GM19043 (cell line): ENCODE results near the gene TMCO5A.
"Not testable (repeated sequence)": the region's sequence is repeated elsewhere in the genome, so short reads cannot be mapped to it uniquely, and the experiment has no call there.

Source experiments
- ATAC-seq: cut with Tn5 transposase; IDR thresholded peaks from one replicate; pipeline ENCODE4 v1.9.1; 2021; ENCODE audit warnings: low read depth; ENCODE audit not compliant: unreplicated experiment

The TMCO5A gene

DNA sequence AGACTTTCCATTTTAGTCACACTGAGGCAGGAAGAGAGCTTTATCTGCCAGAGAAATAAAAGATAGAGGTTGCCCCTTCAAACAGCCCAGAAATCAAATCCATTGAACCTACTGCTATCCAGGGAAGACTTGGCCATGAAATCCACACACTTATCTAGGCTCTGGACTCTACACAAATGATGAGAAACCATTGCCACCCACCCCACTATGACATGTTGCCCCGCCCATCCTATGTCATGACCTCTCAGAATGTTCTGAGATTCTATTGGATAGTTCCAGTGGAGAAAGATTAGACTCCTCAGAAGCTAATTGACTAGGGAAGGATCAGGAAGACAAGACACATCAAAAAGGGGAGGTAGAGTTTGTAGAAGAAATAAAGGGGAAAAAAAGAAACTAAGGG is at the start of gene TMCO5A:
Gene TMCO5A, plus strand, starts transcription at position 301 of the 400 bp plus-strand sequence. CDS start 1,684 bp downstream, outside the sequence.
- no peak for ATAC-seq

DNA sequence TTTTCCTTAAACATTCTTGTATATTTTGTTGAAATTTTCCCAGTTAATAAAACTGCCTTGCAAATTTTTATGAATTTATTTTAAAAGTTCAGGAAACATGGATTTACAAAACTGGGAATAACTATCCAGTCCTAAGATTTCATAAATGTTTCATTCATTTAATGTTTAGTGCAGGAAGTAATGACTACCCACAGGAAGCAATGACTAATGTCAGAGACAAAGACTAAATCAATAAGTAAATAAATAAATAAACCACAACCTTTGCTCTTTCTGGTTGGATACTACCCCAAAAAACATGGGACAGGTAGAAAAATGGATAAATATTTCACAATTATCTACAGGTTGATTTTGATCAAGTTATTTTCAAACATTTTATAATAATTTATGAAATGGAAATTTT is 48.8 kb upstream of the TMCO5A start:
- no peak for ATAC-seq

DNA sequence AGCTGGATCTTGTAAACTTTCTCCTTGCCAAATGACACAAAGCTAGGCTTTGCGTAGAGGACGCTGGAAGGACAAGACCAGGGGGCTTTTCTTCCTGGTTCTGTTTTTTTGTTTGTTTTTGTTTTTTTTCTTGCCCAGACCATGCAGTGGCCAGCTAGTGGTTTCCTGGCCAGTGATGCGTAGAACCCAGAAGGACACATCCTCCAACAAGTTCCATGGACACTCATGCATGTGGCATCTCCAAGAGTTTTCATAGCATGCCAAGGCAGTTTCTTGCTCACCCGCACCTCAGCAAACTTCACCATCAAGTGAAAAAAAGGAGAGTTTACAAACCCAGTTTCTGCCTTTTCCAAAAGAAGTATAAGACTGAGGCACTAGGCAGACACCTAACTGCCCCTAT is 46.1 kb upstream of the TMCO5A start:
- no peak for ATAC-seq

DNA sequence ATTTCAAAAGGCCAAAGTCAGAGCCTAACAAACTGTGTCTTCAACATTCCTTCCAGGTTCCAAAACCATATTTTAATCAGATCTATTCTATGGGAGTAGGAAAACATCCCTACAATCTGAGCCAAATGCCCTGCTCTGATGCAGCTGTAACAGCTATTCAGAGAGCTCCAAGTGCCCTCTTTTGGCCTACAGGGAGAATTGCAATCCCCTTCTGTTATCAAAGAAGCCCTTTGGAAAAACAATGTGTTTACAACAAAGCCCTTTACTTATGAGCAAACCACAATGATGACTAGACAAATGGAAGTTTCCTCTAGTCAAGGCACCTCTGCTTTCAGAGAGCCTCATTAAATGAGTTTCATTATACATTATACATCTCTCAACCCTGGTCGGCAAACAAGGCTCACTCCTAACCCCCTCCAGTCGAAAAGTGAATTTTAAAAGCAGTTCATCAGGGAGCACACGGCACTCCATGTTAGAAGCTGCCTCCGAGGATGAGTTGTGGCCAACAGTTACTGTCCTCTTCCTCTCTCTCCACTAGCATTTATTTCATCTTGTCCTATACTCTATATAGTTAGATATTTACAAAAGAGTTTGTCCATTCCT is 42.6 kb upstream of the TMCO5A start:
- no peak for ATAC-seq

DNA sequence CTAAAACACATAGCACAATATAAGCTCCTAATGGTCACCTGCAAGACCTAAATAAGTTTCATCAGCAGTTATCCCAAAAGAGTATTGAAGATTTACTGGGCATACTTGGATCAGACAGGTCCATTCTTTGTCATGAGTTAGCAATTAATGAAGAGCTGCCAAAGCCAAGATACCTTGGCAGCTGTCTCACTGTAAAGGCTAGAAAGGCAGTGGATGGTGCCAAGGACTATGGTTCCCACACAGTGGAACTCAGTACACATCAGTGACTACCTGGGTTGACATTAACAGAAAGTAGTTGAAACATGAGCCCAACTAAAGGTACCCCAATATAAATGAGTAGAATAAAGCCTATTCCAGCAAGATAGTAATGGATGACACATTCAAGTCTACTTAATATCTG is 41.1 kb upstream of the TMCO5A start:
- no peak for ATAC-seq

DNA sequence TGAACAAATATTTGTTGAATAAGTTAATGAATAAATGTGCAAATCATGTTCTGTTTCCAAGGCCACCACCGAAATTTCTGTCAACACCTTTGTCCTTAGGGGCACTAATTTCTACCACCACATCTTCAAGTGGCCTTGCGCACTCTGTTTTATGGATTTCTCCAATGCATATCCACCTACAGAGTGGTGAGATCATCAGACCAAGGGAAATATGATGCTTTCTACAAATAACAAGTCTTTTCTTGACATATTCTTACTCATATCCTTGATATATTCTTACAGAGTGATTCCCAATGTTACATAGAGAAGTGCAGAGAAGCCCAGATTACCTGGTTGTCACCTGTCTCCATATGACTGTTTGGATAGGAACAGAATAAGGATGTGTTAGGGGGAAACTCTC is 36.1 kb upstream of the TMCO5A start:
- ATAC-seq: no peak

DNA sequence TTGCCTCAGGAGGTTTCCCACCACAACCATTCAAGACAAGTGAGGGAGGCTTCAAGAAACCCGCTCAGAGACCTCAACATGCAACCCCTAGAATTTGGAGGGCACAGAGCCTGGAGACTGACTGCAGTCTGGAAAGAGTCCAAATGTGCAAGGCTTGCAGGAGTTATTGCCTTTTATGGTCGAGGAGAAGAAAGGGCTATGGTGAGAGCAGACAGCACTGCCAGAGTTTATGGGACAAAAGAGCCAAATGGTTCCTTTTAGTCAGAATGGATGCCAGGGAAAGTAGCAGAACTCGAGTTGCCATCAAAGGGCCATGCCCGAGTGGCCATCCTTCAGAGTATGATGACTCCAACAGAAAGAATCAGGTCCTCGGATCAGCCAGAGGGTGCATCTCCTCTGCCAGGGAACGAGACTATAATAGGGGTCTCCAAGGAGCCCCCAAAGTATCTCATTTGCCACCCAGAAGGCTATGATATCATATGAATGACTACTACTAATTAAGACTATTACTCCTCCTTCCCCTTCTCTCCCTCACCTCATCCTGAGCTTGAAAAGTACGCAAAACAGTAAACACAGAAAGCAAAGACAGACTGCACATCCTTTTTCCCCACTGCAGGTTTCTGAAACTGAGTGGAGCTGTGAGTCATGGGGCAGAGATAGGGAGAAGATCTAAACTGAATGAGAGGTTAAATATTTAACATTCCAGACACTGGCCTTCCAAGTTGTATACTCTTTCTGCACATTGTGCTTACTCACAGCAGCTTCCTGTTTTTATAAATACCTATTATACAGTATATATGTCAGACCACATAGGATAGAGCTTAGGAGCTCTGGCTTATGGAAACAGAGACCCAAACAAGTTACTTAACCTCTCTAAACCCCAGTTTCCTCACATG is 33.9 kb upstream of the TMCO5A start:
- no peak for ATAC-seq

DNA sequence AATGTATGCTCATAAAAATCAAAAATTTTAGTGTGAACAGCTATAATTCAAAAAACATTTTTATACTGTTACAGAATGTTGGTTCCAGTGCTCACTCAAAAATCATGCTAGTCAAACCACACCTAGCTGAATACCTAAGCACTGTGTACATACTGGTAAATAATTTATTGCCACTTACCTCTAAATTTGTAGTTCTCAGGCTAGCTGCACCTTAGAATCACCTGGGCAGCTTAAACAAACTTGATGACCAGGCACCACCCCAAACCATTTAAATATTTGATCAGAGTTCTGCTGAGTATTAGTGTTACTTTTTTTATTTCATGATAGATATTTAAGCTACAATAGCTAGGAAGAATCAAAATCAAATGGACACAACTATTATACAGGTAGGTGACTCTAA is 32.3 kb upstream of the TMCO5A start:
- no peak for ATAC-seq

DNA sequence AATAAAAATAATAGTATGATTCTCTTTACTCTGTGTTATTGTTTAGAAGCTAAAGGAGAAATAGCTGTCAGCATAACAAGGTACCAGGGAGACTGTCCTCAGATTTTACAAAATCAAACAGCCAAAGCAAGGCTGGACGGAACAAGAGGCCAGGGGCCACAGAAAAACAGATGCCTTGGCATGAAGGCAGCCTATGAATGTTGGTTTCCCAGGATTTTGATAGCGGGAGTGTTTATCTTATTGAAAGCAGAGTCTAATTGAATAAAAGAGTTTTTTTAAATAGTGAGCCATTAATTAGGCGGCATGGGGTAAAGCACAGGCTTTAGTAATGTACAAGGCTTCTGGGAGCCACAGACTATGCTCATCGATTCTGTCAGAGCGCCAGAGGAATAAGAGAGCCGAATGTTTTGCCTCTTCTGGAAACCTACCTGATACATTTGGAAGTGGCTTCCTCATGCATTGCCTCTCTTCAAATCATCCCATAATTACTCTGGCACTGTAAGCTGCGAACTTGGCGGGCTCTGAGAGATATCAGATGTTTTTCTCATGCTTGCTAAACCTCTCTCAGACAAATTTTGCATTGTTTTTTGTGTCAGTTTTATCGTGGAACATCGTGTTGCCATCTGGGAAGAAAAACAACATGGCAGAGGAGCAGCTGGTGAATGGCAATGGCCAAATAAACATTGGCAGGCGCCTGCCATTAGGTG is 30.4 kb upstream of the TMCO5A start:
- ATAC-seq: no peak

DNA sequence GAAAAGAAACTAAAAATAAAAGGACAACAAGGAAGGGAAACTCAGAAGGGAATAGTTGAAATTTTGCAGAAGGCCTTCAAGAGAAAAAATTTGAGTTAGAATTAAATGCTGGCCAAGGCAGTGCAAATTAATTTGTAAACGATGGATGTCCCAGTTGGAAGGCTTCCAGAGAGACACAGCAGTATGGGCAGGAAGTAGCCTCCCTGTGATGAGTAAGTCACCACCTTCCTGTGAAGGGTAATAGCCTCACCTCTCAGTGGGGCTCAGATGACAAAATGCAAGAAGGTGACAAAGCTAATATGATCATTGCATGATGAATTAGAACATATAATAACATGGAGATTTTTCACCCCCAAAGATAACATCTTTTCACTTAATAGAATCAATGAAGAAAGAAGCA is 27.3 kb upstream of the TMCO5A start:
- ATAC-seq: no peak

DNA sequence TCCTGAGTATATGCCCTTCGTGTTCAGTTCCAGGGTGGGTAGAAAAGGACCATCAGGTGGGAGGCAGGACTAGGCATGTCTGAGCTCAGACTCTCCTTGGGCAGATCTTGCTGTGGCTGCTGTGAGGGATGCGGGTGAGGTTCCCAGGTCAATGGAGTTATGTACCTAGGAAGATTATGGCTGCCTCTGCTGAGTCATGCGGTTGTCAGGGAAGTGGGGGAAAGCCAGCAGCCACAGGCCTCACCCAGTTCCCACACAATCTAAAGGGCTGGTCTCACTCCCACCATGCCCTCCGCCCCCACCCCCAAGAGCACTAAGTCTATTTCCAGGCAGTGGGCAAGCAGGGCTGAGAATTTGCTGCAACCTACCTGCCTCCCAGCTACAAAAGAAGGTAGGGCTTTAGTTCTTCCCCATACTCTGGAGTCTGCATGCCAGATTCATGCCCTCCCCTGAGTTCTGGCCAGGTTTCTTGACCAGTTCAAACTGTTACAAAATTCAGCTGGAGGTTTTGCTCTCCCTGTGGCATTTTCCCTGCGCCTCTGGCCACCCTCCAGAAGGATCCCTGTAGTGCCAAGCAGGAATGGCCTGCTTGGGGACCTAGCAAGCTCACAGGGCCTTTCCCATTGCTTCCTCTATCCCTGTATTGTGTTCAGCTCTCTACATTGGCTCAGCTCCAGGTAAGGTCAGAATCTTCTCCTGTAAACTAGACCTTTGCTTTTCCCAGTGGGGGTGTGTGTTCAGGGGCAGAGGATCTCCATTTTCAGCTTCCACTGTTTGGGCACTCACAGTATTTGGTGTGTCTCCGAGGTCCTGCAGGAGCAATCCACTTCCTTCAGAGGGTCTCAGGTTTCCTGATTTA is 12.7 kb upstream of the TMCO5A start:
- ATAC-seq: no peak

DNA sequence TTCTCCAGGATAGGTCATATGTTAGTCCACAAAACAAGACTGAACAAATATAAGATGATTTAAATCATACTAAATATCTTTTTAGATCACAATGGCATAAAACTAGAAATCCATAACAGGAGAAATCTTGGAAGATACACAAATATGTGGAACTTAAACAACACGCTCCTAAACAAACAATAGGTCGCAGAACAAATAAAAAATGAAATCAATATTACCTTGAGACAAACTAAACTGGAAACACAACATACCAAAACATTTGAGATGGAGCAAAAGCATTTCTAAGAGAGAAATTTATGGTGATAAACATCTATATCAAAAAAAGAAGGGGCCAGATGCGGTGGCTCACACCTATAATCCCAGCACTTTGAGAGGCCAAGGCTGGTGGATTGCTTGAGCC is 8.3 kb upstream of the TMCO5A start:
- no peak for ATAC-seq

DNA sequence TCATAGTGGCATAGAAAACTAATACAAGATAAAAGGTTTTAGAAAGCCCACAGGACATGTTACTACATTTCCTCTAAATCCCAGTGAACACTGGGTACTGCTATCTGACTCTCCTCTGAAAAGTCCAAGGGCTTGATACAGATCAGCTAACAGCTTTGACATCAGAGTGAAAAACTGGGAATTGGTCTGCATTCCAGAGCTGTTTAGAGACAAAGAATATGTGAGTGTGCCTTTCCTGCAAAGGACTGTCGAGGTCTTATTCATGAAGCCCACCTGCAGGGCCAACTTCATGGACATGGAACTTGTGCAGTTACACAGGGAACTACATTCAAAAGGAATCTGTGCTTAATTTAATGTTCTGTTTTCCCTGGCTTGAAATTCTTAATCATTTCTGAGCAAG is 5.2 kb upstream of the TMCO5A start:
- no peak for ATAC-seq

DNA sequence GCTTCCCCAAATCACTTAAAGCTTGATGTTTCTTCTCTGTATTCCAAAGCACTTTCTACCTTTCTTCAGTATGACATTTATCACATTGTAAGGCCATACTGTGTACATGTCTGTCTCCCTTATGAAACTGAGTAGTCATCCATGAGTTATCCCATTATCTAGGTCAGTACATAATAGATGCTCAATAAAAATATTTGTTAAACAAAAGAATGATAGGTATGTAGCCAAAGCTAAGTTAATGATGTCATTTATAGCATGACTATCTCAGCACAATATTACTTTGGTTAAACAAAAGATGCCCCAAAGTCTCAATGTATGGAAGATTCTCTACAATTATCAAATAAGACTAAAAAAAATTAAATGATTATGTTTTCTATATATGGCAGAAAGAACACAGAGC is 3.1 kb upstream of the TMCO5A start:
- no peak for ATAC-seq

DNA sequence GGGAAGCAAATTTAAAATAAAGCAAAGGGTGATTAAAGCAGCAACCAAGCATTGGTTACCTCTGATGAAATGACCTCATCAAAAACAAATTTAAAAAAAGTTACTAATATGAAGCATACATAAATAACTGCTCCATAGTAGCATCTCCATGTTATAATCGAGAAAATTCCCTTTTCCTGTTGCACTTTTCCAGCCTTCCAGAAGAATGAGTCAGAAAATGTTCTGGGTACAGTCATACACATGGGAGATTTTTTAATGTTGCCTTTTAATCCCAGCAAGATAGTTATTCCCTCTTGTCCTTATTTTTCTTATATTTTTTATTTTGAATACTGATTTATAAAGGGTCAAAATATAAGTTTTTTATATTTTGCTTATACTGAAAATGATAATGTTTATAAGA is 2.6 kb upstream of the TMCO5A start:
- no peak for ATAC-seq

DNA sequence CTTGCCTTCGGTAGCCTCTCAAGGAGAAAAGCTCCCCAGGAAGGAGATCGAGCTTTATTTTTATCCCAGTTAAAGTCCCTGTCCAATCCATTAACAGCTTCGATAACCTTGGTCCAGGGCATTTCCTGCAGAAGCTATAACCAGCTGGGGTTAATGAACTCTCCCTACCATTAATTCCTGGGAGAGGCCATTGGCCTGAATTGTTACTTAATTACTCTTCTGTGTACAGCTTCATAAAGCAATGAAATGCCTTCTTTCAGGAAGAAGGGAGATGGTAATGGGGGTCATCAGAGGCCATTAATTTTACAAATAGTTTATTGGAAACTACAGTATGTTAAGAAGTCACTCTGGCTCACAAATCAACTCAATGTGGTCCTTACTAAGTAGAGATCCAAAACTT is 1.9 kb upstream of the TMCO5A start:
- ATAC-seq: no peak

DNA sequence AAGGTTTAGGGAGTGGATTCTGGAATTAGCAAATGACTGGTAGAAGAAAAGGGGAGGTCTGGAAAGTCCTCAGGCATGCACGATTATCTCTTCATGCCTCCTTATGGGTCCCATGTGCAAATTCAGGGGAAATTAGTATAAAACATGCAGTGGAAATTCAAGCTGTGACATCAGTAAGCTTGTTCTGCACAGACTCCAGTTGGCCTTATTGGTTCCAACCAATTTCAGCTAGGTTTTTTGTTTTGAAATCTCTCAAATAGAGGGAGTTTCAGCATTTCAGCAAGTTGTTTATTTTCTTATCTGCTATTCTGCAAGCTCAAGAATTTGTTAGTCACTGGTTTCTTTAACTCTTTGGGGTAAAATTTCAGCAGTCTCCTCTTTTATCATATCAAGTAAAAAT is 774 bp upstream of the TMCO5A start:
- ATAC-seq: no peak

DNA sequence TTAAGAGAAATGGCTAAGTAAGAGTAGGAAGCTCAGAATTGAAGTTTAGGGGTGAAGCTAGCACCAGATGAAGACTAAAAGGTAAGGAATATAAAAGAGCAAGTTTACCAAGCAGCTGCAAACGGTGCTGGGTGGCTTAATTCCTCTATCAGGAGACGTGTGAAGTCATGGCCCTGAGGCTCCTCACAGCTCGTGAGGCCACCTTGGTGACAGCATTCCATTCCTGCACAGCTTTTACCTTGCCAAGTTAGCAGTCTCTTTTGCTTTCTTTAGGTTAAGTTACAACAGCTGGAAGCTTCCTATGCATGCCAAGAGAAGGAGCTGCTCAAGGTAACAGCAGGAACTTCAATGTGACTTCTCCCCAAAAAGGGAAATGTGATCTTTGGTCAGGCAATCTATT is 6.4 kb downstream of the TMCO5A start:
- no peak for ATAC-seq

DNA sequence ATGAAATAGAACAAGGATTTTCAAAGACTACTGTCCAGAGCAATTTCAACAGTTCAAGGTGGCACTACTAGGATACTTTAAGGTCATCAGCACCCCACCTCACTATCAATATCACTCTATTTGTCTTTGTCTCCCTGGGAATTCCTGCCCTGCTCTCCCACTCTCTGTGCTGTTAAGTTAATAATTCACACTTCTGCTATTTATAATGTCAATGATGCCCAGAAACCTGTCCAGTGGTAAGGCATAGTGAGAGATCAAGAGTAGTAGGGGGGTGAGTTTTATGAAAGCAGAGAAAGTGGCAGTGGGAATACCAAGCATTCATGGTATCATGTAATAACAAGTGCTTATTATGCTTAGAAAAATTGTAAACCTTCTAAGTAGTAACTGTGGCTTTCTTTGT is 7.3 kb downstream of the TMCO5A start:
- no peak for ATAC-seq

DNA sequence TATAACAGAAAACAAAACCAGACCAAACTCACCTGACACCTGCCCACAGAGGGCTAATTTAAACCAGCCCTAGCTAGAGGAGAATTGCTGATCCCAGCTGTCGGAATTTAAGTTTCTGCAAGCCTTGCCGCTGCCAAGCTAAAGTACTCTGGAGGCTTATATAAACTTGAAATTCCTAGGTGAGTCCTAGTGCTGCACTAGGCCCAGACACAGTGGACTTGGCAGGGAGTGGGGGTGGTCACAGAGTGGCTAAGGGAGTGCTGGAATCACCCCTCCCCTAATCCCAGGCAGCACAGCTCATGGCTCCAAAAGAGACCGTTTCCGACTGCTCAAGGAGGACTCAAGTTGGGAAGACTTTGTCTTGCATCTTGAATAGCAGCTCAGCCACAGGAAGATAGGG is 17.6 kb downstream of the TMCO5A start:
- no peak for ATAC-seq

DNA sequence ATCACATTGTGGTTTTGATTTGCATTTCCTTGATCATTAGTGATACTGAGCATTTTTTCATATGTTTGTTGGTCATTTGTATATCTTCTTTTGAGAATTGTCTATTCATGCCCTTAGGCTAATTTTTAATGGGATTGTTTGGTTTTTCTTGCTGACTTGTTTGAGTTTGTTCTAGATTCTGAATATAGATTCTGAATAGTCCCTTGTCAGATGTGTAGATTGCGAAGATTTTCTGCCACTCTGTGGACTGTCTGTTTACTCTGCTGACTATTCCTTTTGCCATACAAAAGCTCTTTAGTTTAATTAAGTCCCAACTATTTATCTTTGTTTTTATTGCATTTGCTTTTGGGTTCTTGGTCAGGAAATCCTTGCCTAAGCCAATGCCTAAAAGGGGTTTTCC is 26.3 kb downstream of the TMCO5A start:
- not testable (repeated sequence) for ATAC-seq
